SK-N-SH (cell line): Measurements from ENCODE around the gene MAP7.
"Not testable (repeated sequence)": the region's sequence is repeated elsewhere in the genome, so short reads cannot be mapped to it uniquely, and the experiment has no call there.

ENCODE experiments used
- EP300 ChIP-seq, 2 experiments: IDR thresholded peaks; 2 replicates each; pipeline versions ENCODE4 v1.4.0 to v1.6.1; 2012; ENCODE audit warnings: borderline replicate concordance in 1 of 2, low read depth in 1 of 2, low read length in 1 of 2
- GATA2 ChIP-seq: sonication (generic); formaldehyde crosslinking; IDR thresholded peaks from 2 replicates; pipeline ENCODE4 v1.5.0; 2020; ENCODE audit warnings: mild to moderate bottlenecking, missing genetic modification reagents
- TAF1 ChIP-seq: IDR thresholded peaks from 2 replicates; pipeline ENCODE4 v1.6.1; 2012; ENCODE audit warnings: low read depth, mild to moderate bottlenecking, low read length, moderate library complexity, borderline replicate concordance
- TF ChIP-seq, protein P1 (sequence below): IDR thresholded peaks from 2 replicates; pipeline ENCODE4 v1.6.1; 2012; ENCODE audit warnings: mild to moderate bottlenecking, low read depth, low read length, moderate library complexity
- TF ChIP-seq, protein P2 (sequence below): fragments of 200-600 bp; sonication (generic); IDR thresholded peaks from 2 replicates; pipeline ENCODE4 v1.6.1; 2017; ENCODE audit warnings: antibody characterized with exemption, mild to moderate bottlenecking, moderate library complexity
- TF ChIP-seq, protein P3 (sequence below): IDR thresholded peaks from 2 replicates; pipeline ENCODE4 v1.4.0; 2012; ENCODE audit warnings: low read depth, borderline replicate concordance

DNA sequence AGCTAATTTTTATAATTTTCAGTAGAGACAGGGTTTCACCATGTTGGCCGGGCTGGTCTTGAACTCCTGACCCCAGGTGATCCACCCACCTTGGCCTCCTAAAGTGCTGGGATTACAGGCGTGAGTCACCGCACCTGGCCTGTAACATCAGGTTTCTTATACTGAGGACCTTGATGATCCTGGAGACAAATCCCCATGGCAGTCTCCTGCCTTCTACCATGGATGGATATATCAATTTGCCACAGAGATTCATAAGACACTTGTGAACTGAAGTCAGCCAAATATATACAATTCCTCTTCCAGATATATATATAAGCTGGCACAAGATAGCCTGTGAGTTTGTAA lies 60.6 kb downstream of the MAP7 start:
- TF ChIP-seq, protein P1, sequence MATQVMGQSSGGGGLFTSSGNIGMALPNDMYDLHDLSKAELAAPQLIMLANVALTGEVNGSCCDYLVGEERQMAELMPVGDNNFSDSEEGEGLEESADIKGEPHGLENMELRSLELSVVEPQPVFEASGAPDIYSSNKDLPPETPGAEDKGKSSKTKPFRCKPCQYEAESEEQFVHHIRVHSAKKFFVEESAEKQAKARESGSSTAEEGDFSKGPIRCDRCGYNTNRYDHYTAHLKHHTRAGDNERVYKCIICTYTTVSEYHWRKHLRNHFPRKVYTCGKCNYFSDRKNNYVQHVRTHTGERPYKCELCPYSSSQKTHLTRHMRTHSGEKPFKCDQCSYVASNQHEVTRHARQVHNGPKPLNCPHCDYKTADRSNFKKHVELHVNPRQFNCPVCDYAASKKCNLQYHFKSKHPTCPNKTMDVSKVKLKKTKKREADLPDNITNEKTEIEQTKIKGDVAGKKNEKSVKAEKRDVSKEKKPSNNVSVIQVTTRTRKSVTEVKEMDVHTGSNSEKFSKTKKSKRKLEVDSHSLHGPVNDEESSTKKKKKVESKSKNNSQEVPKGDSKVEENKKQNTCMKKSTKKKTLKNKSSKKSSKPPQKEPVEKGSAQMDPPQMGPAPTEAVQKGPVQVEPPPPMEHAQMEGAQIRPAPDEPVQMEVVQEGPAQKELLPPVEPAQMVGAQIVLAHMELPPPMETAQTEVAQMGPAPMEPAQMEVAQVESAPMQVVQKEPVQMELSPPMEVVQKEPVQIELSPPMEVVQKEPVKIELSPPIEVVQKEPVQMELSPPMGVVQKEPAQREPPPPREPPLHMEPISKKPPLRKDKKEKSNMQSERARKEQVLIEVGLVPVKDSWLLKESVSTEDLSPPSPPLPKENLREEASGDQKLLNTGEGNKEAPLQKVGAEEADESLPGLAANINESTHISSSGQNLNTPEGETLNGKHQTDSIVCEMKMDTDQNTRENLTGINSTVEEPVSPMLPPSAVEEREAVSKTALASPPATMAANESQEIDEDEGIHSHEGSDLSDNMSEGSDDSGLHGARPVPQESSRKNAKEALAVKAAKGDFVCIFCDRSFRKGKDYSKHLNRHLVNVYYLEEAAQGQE, result not testable (repeated sequence)
- not testable (repeated sequence) for TF ChIP-seq EP300 (IDR thresholded peaks at IDR 0.05; ENCODE audit: borderline replicate concordance in 1 of 2, low read depth in 1 of 2, low read length in 1 of 2); GATA2 (CRISPR knock-in tag); TAF1
- TF ChIP-seq, protein P2, sequence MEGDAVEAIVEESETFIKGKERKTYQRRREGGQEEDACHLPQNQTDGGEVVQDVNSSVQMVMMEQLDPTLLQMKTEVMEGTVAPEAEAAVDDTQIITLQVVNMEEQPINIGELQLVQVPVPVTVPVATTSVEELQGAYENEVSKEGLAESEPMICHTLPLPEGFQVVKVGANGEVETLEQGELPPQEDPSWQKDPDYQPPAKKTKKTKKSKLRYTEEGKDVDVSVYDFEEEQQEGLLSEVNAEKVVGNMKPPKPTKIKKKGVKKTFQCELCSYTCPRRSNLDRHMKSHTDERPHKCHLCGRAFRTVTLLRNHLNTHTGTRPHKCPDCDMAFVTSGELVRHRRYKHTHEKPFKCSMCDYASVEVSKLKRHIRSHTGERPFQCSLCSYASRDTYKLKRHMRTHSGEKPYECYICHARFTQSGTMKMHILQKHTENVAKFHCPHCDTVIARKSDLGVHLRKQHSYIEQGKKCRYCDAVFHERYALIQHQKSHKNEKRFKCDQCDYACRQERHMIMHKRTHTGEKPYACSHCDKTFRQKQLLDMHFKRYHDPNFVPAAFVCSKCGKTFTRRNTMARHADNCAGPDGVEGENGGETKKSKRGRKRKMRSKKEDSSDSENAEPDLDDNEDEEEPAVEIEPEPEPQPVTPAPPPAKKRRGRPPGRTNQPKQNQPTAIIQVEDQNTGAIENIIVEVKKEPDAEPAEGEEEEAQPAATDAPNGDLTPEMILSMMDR, result not testable (repeated sequence)
- TF ChIP-seq, protein P3, sequence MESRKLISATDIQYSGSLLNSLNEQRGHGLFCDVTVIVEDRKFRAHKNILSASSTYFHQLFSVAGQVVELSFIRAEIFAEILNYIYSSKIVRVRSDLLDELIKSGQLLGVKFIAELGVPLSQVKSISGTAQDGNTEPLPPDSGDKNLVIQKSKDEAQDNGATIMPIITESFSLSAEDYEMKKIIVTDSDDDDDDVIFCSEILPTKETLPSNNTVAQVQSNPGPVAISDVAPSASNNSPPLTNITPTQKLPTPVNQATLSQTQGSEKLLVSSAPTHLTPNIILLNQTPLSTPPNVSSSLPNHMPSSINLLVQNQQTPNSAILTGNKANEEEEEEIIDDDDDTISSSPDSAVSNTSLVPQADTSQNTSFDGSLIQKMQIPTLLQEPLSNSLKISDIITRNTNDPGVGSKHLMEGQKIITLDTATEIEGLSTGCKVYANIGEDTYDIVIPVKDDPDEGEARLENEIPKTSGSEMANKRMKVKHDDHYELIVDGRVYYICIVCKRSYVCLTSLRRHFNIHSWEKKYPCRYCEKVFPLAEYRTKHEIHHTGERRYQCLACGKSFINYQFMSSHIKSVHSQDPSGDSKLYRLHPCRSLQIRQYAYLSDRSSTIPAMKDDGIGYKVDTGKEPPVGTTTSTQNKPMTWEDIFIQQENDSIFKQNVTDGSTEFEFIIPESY, result not testable (repeated sequence)
